Duodenal mucosa (tissue), 2 donors: ENCODE measurements around the gene CACNB4.

Experiments used
- H3K27ac ChIP-seq: one replicate; pipeline ENCODE4 v1.7.0; 2013; ENCODE audit warnings: low read depth, low read length
- H3K27me3 ChIP-seq, 2 donors: one replicate each; pipeline ENCODE4 v1.7.0; 2013; ENCODE audit warnings: low read length in 2 of 2, control low read depth in 1 of 2; ENCODE audit not compliant: insufficient read depth in 2 of 2, control insufficient read depth in 1 of 2
- H3K36me3 ChIP-seq, 2 donors: one replicate each; pipeline ENCODE4 v1.7.0; 2013; ENCODE audit warnings: low read length in 2 of 2, control low read depth in 1 of 2; ENCODE audit not compliant: insufficient read depth in 2 of 2, control insufficient read depth in 1 of 2
- H3K4me1 ChIP-seq, 2 donors: one replicate each; pipeline ENCODE4 v1.7.0; 2013; ENCODE audit warnings: low read length in 2 of 2, control low read depth in 1 of 2; ENCODE audit not compliant: insufficient read depth in 2 of 2, control insufficient read depth in 1 of 2
- H3K4me3 ChIP-seq, 2 donors: one replicate each; pipeline ENCODE4 v1.7.0; 2013; ENCODE audit warnings: low read length in 2 of 2, low read depth in 1 of 2
- H3K9ac ChIP-seq, 2 donors: one replicate each; pipeline ENCODE4 v1.7.0; 2013; ENCODE audit warnings: low read length in 2 of 2, low read depth in 1 of 2
- H3K9me3 ChIP-seq, 2 donors: one replicate each; pipeline ENCODE4 v1.7.0; 2013; ENCODE audit warnings: low read length in 2 of 2, control low read depth in 1 of 2; ENCODE audit not compliant: control insufficient read depth in 1 of 2

CACNB4 gene

GRCh38 chr2:151833984-151834383 is 264.9 kb downstream of the CACNB4 start:
- no peak overlapping the region for H3K27ac ChIP-seq
- peaks cover 3 to 12% of the 10 kb centered on the region in 2 donors for H3K4me1 ChIP-seq
- no peaks in the 10 kb centered on the region for H3K36me3 ChIP-seq
- no peak overlapping the region for H3K9ac ChIP-seq
- no peaks in the 10 kb centered on the region for H3K9me3 ChIP-seq
- no peak overlapping the region for H3K4me3 ChIP-seq
- no peaks in the 10 kb centered on the region for H3K27me3 ChIP-seq

GRCh38 chr2:151830961-151831360 is 267.9 kb downstream of the CACNB4 start:
- Histone ChIP-seq H3K9me3 (no peaks in the 10 kb centered on the region), H3K9ac (no peak overlapping the region), H3K27me3 (no peaks in the 10 kb centered on the region), H3K4me3 (no peak overlapping the region), H3K36me3 (no peaks in the 10 kb centered on the region), H3K4me1 (peaks cover 16 to 23% of the 10 kb centered on the region in 2 donors), H3K27ac (no peak overlapping the region)

GRCh38 chr2:151828890-151829324 is 269.9 kb downstream of the CACNB4 start:
- no peaks in the 10 kb centered on the region for H3K9me3 ChIP-seq
- no peaks in the 10 kb centered on the region for H3K27me3 ChIP-seq
- peak overlapping the region; percentile 87 to 89 for H3K4me3 ChIP-seq
- peaks cover 16 to 23% of the 10 kb centered on the region in 2 donors for H3K4me1 ChIP-seq
- H3K36me3 ChIP-seq, result no peaks in the 10 kb centered on the region
- H3K9ac ChIP-seq, result peak overlapping the region; percentile 57 to 69
- H3K27ac ChIP-seq, result peak overlapping the region; percentile 36

- Histone ChIP-seq H3K27ac (peak within 1 kb of the TSS; percentile 76), H3K9ac (peak within 1 kb of the TSS; percentile 71 to 75), H3K4me1 (peaks cover 22 to 23% of the 10 kb centered on the region in 2 donors), H3K9me3 (no peaks in the 10 kb centered on the region), H3K36me3 (no peaks in the 10 kb centered on the region), H3K27me3 (no peaks in the 10 kb centered on the region), H3K4me3 (peak within 1 kb of the TSS; percentile 87 to 89)
Observed at GRCh38 chr2:151828143-151828889, 270.5 kb downstream of the CACNB4 start, which contains the start of gene ARL5A. ARL5A (minus strand) TSS chr2:151828421; CDS start chr2:151828176, 245 bp downstream.

GRCh38 chr2:151827564-151828142 is 271.2 kb downstream of the CACNB4 start:
- no peaks in the 10 kb centered on the region for H3K27me3 ChIP-seq
- H3K4me3 ChIP-seq, result peak overlapping the region; percentile 87 to 89
- H3K4me1 ChIP-seq, result peaks cover 22 to 23% of the 10 kb centered on the region in 2 donors
- H3K9me3 ChIP-seq, result no peaks in the 10 kb centered on the region
- H3K27ac ChIP-seq, result peak overlapping the region; percentile 76
- H3K9ac ChIP-seq, result peak overlapping the region; percentile 71 to 75
- no peaks in the 10 kb centered on the region for H3K36me3 ChIP-seq

- Histone ChIP-seq H3K9me3 (no peaks in the 10 kb centered on the region), H3K9ac (peak overlapping the region; percentile 71 to 75), H3K27me3 (no peaks in the 10 kb centered on the region), H3K4me1 (peaks cover 22 to 23% of the 10 kb centered on the region in 2 donors), H3K27ac (no peak overlapping the region), H3K4me3 (peak overlapping the region; percentile 87 to 89), H3K36me3 (no peaks in the 10 kb centered on the region)
Observed at GRCh38 chr2:151826737-151827157, 272.1 kb downstream of the CACNB4 start.

- peaks cover 18 to 22% of the 10 kb centered on the region in 2 donors for H3K4me1 ChIP-seq
- no peaks in the 10 kb centered on the region for H3K36me3 ChIP-seq
- H3K9me3 ChIP-seq, result no peaks in the 10 kb centered on the region
- no peaks in the 10 kb centered on the region for H3K27me3 ChIP-seq
- no peak overlapping the region for H3K27ac ChIP-seq
- H3K9ac ChIP-seq, result no peak overlapping the region
- no peak overlapping the region for H3K4me3 ChIP-seq
Observed at GRCh38 chr2:151824886-151825285, 274.0 kb downstream of the CACNB4 start.

GRCh38 chr2:151823651-151824050 is 275.2 kb downstream of the CACNB4 start:
- Histone ChIP-seq H3K9me3 (no peaks in the 10 kb centered on the region), H3K27me3 (no peaks in the 10 kb centered on the region), H3K9ac (peak overlapping the region in 1 of 2 donors; percentile 8), H3K27ac (no peak overlapping the region), H3K36me3 (no peaks in the 10 kb centered on the region), H3K4me1 (peaks cover 11 to 16% of the 10 kb centered on the region in 2 donors), H3K4me3 (no peak overlapping the region)

- Histone ChIP-seq H3K9ac (no peak overlapping the region), H3K27me3 (no peaks in the 10 kb centered on the region), H3K27ac (no peak overlapping the region), H3K9me3 (no peaks in the 10 kb centered on the region), H3K36me3 (no peaks in the 10 kb centered on the region), H3K4me1 (peaks cover 0 to 6% of the 10 kb centered on the region in 2 donors), H3K4me3 (no peak overlapping the region)
Observed at GRCh38 chr2:151819920-151820319, 278.9 kb downstream of the CACNB4 start.

GRCh38 chr2:151817929-151818328 is 280.9 kb downstream of the CACNB4 start:
- Histone ChIP-seq H3K4me3 (no peak overlapping the region), H3K36me3 (peaks cover 0 to 6% of the 10 kb centered on the region in 2 donors), H3K4me1 (no peaks in the 10 kb centered on the region), H3K27ac (no peak overlapping the region), H3K9ac (no peak overlapping the region), H3K9me3 (no peaks in the 10 kb centered on the region), H3K27me3 (no peaks in the 10 kb centered on the region)
